NCI-H524 (cell line): ENCODE results near the gene KRTAP5-8.
"Not testable (repeated sequence)": the region's sequence is repeated elsewhere in the genome, so short reads cannot be mapped to it uniquely, and the experiment has no call there.

Source experiments
- DNase-seq, 2 experiments: peaks; one replicate each; lab custom pipeline; 2025; lab: John Stamatoyannopoulos, UW

Gene KRTAP5-8

GRCh38 chr11:71507102-71507501 lies 30.7 kb upstream of the KRTAP5-8 start:
- DNase-seq, result no peak

DNA sequence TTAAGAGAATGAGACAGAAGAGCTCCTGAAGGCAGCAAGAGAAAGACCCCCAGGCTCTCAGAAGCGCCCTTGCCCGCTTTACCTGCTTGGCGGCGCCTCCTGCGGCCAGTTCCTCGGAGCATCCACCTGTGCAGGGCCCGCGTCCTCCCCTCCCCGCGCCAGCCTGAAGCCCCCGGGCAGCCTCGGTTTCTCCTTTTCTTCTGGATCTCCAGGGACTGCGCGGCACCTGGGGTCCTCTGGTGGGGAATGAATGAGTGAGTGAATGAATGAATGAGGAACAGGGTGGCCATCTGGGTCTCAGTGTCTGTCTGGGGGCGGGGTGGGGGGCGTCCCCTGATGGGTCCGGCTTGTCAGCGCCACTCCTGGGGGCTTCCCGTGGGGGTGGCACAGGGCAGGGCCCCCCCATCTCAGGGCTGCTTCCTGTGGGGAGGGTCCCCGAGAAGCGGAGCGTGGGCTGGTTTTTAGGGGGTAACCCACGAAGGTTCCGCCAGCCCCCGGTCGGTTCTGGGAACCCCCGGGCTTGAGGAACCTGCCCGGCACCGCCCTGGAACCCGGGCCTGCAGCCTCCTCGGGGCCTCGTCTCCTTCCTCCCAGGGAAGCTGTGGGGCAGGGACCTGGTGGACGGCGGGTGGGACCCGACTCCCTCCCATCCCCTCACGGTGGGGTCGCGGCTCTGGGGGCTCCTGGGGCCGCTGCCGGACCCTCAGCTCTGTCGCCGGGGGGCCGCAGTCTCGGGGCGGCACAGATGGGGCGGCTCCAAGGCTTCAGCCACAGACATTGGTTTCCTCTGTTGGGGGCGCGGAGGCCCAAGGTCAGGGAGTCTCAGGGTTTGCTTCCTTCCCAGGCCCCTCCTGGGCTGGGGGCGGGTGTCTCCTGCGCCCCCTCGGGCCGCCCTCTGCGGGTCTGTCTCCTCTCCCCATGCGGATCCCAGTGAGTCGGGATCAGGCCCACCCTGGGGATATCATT lies 19.0 kb upstream of the KRTAP5-8 start:
- no peak for DNase-seq

- DNase-seq, result no peak
Observed at GRCh38 chr11:71519546-71519945, 18.3 kb upstream of the KRTAP5-8 start.

DNA sequence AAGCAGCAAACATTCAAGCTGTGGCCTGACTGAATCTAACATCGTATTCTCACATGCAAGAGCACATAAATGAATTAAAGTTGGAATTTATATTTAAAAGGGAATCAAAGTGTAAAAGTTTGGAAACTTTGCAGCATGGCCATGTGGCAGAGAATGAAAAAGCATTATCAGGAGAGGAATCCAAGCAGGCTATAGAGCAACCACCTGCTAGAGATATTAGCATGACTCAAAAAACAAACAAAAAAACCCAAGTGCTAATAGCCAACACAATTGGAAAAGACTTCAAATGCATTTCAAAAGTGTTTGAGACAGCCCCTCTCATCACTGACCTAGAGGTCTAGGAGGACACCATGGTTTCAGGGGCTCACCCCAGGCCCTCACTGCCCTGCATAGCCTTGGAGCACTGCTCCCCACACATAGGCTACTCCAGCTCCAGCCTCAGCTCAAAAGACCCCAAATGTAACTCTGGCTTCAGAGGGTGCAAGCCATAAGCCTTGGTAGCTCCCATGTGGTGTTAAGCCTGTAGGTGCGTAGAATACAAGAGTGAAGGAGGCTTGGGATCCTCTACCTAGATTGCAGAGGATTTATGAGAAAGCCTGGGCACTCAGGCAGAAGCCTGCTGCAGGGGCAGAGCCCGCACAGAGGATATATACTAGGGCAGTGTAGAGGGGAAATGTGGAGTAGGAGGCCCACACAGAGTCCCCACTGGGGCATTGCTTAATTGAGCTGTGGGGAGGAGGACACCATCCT lies 12.5 kb upstream of the KRTAP5-8 start:
- no peak for DNase-seq

DNA sequence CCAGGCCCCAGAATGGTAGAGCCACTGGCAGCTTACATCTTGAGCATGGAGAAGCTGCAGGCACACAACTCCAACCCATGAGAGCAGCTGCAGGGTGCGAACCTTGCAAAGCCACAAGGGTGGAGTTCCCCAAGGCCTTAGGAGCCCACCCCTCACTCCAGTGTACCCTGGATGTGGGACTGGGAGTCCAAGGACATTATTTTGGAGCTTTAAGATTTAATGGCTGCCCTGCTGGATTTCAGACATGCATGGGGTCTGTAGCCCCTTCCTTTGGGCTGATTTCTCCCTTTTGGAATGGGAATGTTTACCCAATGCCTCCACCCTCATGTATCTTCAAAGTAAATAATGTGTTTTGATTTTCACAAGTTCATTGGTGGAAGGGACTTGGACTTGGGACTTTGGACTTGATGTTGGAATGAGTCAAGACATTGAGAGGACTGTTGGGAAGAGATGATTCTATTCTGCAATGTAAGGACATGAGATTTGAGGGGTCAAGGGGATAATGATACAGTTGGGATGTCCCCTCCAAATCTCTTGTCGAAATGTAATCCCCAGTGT lies 11.8 kb upstream of the KRTAP5-8 start:
- DNase-seq, result no peak

GRCh38 chr11:71526796-71527575 lies 10.8 kb upstream of the KRTAP5-8 start, which contains the start of gene KRTAP5-7:
Gene KRTAP5-7 (plus strand): TSS chr11:71527267. CDS start chr11:71527301, 34 bp downstream.
- DNase-seq, result not testable (repeated sequence)

DNA sequence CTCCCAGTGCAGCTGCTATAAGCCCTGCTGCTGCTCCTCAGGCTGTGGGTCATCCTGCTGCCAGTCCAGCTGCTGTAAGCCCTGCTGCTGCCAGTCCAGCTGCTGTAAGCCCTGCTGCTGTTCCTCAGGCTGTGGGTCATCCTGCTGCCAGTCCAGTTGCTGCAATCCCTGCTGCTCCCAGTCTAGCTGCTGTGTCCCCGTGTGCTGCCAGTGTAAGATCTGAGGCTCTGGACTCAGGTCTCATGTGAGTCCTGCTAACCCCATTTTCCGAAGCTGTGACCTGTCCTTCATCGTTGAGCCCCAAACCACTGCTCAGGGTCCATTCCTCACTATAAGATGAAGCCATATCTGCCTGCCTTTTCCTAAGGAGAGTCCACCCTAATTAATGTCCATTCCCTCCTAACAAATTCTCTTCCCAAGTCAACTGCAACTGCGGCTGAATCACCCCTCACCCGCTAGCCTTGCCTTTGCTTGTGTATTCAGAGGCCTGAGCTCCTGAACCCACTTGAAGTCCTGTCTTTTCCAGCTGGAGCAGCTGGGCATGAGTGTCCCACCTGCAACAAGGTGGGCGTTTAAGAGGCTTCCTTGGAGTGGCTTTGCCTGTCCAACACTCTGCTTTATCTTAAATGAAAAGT lies 10.1 kb upstream of the KRTAP5-8 start:
- no peak for DNase-seq

DNA sequence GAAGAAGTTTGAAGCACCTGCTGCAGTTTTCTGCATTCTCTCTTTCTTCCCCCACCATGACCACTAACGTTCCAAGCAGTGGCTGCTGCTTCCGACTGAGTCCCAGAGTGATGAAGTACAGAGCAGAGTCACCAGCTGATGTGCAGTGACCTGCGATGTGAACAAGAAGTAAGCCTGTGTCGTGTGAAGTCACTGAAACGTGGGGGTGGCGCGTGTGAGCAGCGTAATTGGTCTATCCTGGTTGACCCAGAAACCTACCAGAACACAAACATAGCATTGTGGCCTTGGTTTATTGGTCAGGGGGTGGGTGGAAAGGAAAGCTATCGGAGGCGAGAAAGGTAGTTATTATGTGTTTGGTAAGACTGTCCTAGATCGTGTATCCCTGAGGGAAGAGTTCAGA lies 7.2 kb upstream of the KRTAP5-8 start:
- DNase-seq, result no peak

- no peak for DNase-seq
Observed at GRCh38 chr11:71532036-71532610, 5.7 kb upstream of the KRTAP5-8 start.

- not testable (repeated sequence) for DNase-seq
Observed at GRCh38 chr11:71534711-71535608, 2.9 kb upstream of the KRTAP5-8 start.

DNA sequence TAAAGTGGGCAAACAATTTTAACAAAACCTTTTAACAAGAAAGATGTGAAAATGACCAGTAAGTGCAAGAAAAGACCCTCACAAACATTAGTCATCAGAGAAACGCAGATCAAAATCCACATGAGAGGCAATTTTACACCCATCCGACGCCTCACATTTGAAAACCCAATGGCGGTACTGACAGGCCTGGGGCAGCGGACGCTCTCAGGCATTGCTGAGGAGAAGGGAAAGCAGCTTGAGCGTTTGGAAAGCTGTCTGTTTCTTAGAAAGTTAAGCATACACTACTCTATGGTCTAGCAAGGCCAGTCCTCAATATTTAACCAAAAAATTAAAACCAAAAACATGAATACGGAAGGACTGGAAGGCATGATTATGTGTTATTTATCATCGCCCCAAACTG lies 2.0 kb upstream of the KRTAP5-8 start:
- DNase-seq, result no peak

DNA sequence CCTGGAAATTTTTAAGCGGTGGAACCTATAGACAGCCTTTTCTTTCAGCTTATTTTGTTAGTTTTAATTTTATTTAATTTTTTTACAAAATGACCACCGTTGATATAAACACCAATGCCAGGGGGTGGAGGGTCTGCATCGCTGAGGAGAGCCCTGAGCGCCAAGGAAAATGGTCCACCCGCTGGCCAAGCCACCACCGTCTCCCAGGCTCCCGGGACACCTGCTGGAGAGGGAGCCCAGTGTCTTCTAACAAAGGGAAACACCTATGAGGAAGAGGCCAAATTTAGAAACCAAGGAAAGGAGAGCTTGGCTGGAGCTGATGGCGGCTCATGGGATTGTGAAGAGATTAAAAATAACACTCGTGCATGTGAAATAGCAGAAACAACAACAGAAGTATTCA lies 288 bp upstream of the KRTAP5-8 start:
- no peak for DNase-seq

DNA sequence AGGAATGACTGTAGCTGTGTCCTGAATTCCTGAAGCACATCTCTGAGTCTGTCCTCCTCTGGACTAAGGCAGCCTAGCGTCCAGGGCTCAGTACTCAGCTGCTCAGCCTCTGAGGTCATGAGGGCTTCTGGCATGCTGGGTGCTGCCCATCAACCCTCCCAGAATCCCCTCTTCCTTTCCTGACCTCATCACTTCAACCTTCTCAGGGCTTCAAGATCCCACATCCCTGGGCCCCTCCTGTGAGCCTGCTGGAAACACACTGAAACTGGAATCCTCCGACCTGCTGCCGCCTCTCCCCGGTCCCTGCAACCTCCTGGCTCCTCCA lies 803 bp downstream of the KRTAP5-8 start:
- no peak for DNase-seq

DNA sequence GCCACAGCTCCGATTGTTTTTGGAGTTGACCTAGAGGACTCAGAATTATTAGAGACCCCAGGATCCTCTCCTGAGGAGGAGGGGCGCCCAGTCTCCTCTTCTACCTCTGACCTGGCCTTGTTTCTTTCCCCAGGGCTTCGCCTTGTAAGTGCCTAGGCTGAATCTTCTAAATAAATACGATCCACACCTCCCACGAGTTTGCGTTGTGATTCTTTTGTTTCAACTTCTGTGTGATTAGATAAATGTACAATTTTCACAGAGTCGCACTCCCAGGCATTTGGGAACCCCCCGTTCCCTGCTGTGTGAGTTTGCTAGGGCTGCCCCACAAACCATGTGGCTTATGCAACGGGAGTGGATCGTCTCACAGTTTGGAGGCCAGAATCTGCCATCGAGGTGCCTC lies 1.2 kb downstream of the KRTAP5-8 start:
- DNase-seq, result no peak

DNA sequence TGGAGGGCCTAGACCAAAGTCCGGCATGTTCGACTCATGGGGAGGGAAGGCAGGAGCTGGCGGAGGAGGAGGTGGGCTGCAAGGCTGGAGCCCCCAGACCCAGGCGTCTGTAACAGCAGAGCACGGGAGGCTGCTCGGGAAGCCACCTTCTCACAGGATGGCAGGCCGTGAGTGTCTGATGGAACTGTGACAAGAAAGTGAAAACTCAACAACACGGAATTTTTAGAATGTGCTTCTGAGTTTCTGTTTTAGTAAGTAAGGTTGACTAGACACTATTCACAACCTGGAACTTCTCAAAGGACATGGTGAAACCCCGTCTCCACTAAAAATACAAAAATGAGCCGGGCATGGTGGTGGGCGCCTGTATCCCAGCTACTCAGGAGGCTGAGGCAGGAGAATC lies 2.1 kb downstream of the KRTAP5-8 start:
- not testable (repeated sequence) for DNase-seq

DNA sequence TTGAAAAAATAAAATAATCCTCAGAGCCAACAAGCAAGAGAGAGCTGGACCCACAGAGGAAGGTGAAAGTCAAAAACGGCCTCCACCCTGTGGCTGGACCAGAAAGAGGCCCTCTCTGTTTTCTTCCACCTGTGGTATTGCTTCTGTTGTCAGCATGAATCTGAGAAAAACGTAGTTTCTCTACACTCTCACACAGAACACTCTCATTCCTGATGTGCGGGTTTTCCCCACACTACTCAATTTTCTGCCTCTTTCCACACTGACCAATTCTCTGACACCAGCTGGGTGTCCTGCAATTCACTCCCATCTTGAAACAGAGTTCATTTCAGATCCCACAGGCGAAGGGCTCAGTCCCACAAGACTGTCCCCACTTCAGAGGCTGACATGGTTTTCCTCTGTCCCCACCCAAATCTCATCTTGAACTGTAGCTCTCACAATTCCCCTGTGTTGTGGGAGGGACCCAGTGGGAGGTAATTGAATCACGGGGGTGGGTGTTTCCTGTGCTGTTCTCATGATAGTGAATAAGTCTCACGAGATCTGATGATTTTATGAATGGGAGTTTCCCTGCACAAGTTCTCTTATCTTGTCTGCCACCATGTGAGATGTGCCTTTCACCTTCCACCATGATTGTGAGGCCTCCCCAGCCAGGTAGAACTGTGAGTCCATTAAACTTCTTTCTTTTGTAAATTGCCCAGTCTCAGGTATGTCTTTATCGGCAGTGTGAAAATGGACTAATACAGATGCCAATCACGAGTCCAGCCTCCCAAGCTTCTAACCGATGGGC lies 2.9 kb downstream of the KRTAP5-8 start:
- DNase-seq, result not testable (repeated sequence)

DNA sequence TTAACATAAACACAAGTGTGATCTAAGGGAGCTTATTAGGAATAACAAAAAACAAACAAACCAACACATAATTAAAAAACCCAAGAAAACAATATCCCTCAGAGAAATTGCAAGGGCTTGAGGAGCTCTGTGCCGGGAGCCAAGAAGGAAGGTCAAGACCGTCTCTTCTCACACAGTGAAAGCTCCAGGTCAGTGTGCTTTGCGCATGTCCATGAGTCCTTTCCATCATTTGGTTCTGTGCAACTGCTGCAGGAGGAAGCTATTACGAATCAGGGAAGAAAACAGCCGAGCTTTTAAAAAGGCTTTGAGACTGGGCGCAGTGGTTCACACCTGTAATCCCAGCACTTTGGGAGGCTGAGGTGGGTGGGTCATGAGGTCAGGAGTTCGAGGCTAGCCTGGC lies 4.6 kb downstream of the KRTAP5-8 start:
- DNase-seq, result no peak

- no peak for DNase-seq
Observed at GRCh38 chr11:71542879-71543777, 5.3 kb downstream of the KRTAP5-8 start.
